Osteoblast (primary cell): ENCODE results near the gene ABCC1. TPM values are rescaled to one million over a fixed set of nuclear protein-coding genes. Genes with fewer than 3 reads are reported as not detected.

ENCODE experiments used
- DNase-seq: peaks from one replicate; pipeline ENCODE4 v3.0.0; 2011; ENCODE audit warnings: low spot score, mixed read lengths; ENCODE audit not compliant: insufficient read length; ENCODE audit errors: missing footprints
- H2AFZ ChIP-seq: 2 replicates; pipeline ENCODE4 v1.6.0; 2011; ENCODE audit warnings: mild to moderate bottlenecking, low read length
- H3K27ac ChIP-seq: 2 replicates; pipeline ENCODE4 v1.5.1; 2011; ENCODE audit warnings: mild to moderate bottlenecking, low read depth, low read length, moderate library complexity
- H3K27me3 ChIP-seq: 2 replicates; pipeline ENCODE4 v1.6.0; 2012; ENCODE audit warnings: mild to moderate bottlenecking, control low read depth, inconsistent platforms, low read length, moderate library complexity; ENCODE audit not compliant: insufficient read depth
- H3K36me3 ChIP-seq: 2 replicates; pipeline ENCODE4 v1.5.1; 2011; ENCODE audit warnings: mild to moderate bottlenecking, low read length, control low read depth, moderate library complexity; ENCODE audit not compliant: insufficient read depth
- H3K4me1 ChIP-seq: 2 replicates; pipeline ENCODE4 v1.5.1; 2011; ENCODE audit warnings: mild to moderate bottlenecking, low read length, control low read depth, moderate library complexity; ENCODE audit not compliant: insufficient read depth
- H3K4me2 ChIP-seq: 2 replicates; pipeline ENCODE4 v1.6.0; 2011; ENCODE audit warnings: mild to moderate bottlenecking, low read length; ENCODE audit not compliant: insufficient read depth
- H3K4me3 ChIP-seq: fragments of 200-600 bp; sonication (generic); 3 replicates; pipeline ENCODE4 v1.5.1; 2012; ENCODE audit warnings: mild to moderate bottlenecking, low read length, inconsistent platforms; ENCODE audit not compliant: insufficient read depth
- H3K79me2 ChIP-seq: 2 replicates; pipeline ENCODE4 v1.6.0; 2012; ENCODE audit warnings: mild to moderate bottlenecking, low read length, control low read depth, inconsistent platforms; ENCODE audit not compliant: insufficient read depth
- H3K9me3 ChIP-seq: 2 replicates; pipeline ENCODE4 v1.5.1; 2011; ENCODE audit warnings: low read depth, low read length, control low read depth
- H4K20me1 ChIP-seq: 2 replicates; pipeline ENCODE4 v1.6.0; 2012; ENCODE audit warnings: mild to moderate bottlenecking, low read length, control low read depth; ENCODE audit not compliant: insufficient read depth
- CTCF ChIP-seq: IDR thresholded peaks from 2 replicates; pipeline ENCODE4 v1.5.1; 2011; ENCODE audit warnings: mild to moderate bottlenecking, low read depth, low read length, moderate library complexity; ENCODE audit errors: extremely low read depth
- total RNA-seq: library from RNA; depleted of rRNA; stranded (reverse); fragments of >200 nt; gene quantifications from 2 replicates; pipeline ENCODE4 v1.2.3, GENCODE V29; 2012

Gene ABCC1
- total RNA-seq, 1 donor = 33.7 TPM

GRCh38 chr16:16001596-16002255 lies 52.3 kb downstream of the ABCC1 start:
- H3K79me2 ChIP-seq = peaks cover 59% of the 10 kb centered on the region
- no peak for TF ChIP-seq CTCF
- no peaks in the 10 kb centered on the region for H3K27me3 ChIP-seq
- H2AFZ ChIP-seq = no peak overlapping the region
- H3K27ac ChIP-seq = no peak overlapping the region
- DNase-seq = no peak
- no peak overlapping the region for H3K4me3 ChIP-seq
- peaks cover 46% of the 10 kb centered on the region for H3K4me1 ChIP-seq
- peaks cover 4% of the 10 kb centered on the region for H3K36me3 ChIP-seq
- peaks cover 4% of the 10 kb centered on the region for H4K20me1 ChIP-seq
- H3K9me3 ChIP-seq = no peaks in the 10 kb centered on the region
- no peak overlapping the region for H3K4me2 ChIP-seq

GRCh38 chr16:16003719-16004313 lies 54.4 kb downstream of the ABCC1 start:
- Histone ChIP-seq H3K79me2 (peaks cover 64% of the 10 kb centered on the region), H2AFZ (no peak overlapping the region), H4K20me1 (peaks cover 4% of the 10 kb centered on the region), H3K36me3 (peaks cover 4% of the 10 kb centered on the region), H3K4me1 (peaks cover 28% of the 10 kb centered on the region), H3K4me2 (peak overlapping the region; percentile 8), H3K27me3 (no peaks in the 10 kb centered on the region), H3K9me3 (no peaks in the 10 kb centered on the region), H3K27ac (peak overlapping the region; percentile 7), H3K4me3 (no peak overlapping the region)
- TF ChIP-seq CTCF = no peak
- DNase-seq = no peak

- Histone ChIP-seq H3K4me1 (peaks cover 28% of the 10 kb centered on the region), H3K27ac (peak overlapping the region; percentile 7), H2AFZ (no peak overlapping the region), H4K20me1 (peaks cover 4% of the 10 kb centered on the region), H3K27me3 (no peaks in the 10 kb centered on the region), H3K4me3 (no peak overlapping the region), H3K79me2 (peaks cover 65% of the 10 kb centered on the region), H3K36me3 (peaks cover 7% of the 10 kb centered on the region), H3K9me3 (no peaks in the 10 kb centered on the region), H3K4me2 (peak overlapping the region; percentile 8)
- DNase-seq = peak; percentile 96
- TF ChIP-seq CTCF = no peak
Measured at GRCh38 chr16:16004314-16004749, 54.9 kb downstream of the ABCC1 start.

GRCh38 chr16:16005721-16006120 lies 56.3 kb downstream of the ABCC1 start:
- TF ChIP-seq CTCF = no peak
- H4K20me1 ChIP-seq = no peaks in the 10 kb centered on the region
- H3K36me3 ChIP-seq = peaks cover 21% of the 10 kb centered on the region
- H3K9me3 ChIP-seq = no peaks in the 10 kb centered on the region
- H2AFZ ChIP-seq = no peak overlapping the region
- H3K4me2 ChIP-seq = no peak overlapping the region
- no peak for DNase-seq
- peaks cover 28% of the 10 kb centered on the region for H3K4me1 ChIP-seq
- H3K4me3 ChIP-seq = no peak overlapping the region
- peak overlapping the region; percentile 44 for H3K27ac ChIP-seq
- no peaks in the 10 kb centered on the region for H3K27me3 ChIP-seq
- H3K79me2 ChIP-seq = peaks cover 64% of the 10 kb centered on the region
